Karpas-422 (cell line): ENCODE results near the gene SNX21. TPM values are rescaled to one million over a fixed set of nuclear protein-coding genes. Genes with fewer than 3 reads are reported as not detected.

Source experiments
- DNase-seq: peaks from one replicate; pipeline ENCODE4 v3.0.0-alpha.2; 2015
- H2AFZ ChIP-seq: fragments of 200-600 bp; sonication (generic); 2 replicates; pipeline ENCODE4 v1.6.1; 2014; ENCODE audit warnings: antibody characterized with exemption, low read length, mixed read lengths
- H3K27ac ChIP-seq: fragments of 200-600 bp; sonication (generic); 2 replicates; pipeline ENCODE4 v1.5.1; 2014; ENCODE audit warnings: mild to moderate bottlenecking, low read length, moderate library complexity
- H3K27me3 ChIP-seq: fragments of 200-600 bp; sonication (generic); 2 replicates; pipeline ENCODE4 v1.6.1; 2014; ENCODE audit warnings: low read length, mixed read lengths
- H3K36me3 ChIP-seq: fragments of 200-600 bp; sonication (generic); 2 replicates; pipeline ENCODE4 v1.6.1; 2014; ENCODE audit warnings: low read length, mixed read lengths; ENCODE audit not compliant: insufficient read depth
- H3K4me1 ChIP-seq: fragments of 200-600 bp; sonication (generic); 2 replicates; pipeline ENCODE4 v1.6.1; 2014; ENCODE audit warnings: mild to moderate bottlenecking, low read length, mixed read lengths
- H3K4me2 ChIP-seq: fragments of 200-600 bp; sonication (generic); 2 replicates; pipeline ENCODE4 v1.6.1; 2014; ENCODE audit warnings: low read length, low read depth, mild to moderate bottlenecking; ENCODE audit not compliant: poor library complexity, severe bottlenecking
- H3K4me3 ChIP-seq: fragments of 200-600 bp; sonication (generic); 2 replicates; pipeline ENCODE4 v1.5.1; 2014; ENCODE audit warnings: mild to moderate bottlenecking, antibody characterized with exemption, low read length, mixed read lengths
- H3K79me2 ChIP-seq: fragments of 200-600 bp; sonication (generic); 2 replicates; pipeline ENCODE4 v1.6.1; 2014; ENCODE audit warnings: mild to moderate bottlenecking, low read length, mixed read lengths
- H3K9ac ChIP-seq: fragments of 200-600 bp; sonication (generic); 2 replicates; pipeline ENCODE4 v1.6.0; 2014; ENCODE audit warnings: low read length
- H3K9me2 ChIP-seq: fragments of 200-600 bp; sonication (generic), shearing (Covaris generic); replicated peaks from 2 replicates; pipeline ENCODE4 v1.6.0; 2014; ENCODE audit warnings: mild to moderate bottlenecking, low read length, moderate library complexity; ENCODE audit not compliant: insufficient read depth
- H3K9me3 ChIP-seq: fragments of 300-700, 200-600 bp; sonication (generic); 2 replicates; pipeline ENCODE4 v1.6.1; 2014; ENCODE audit warnings: low read length, mixed read lengths
- H4K20me1 ChIP-seq: fragments of 200-600 bp; sonication (generic); 2 replicates; pipeline ENCODE4 v1.6.1; 2014; ENCODE audit warnings: mild to moderate bottlenecking, antibody characterized with exemption, low read length, low read depth; ENCODE audit not compliant: insufficient read depth
- total RNA-seq: library from RNA; depleted of rRNA; stranded (reverse); fragments of >200 nt; shearing (Covaris generic); gene quantifications from 2 replicates; pipeline ENCODE4 v1.2.3, GENCODE V29; 2014; ENCODE audit warnings: low replicate concordance

The SNX21 gene
- total RNA-seq, 1 experiment from 2014 or later = not detected

DNA sequence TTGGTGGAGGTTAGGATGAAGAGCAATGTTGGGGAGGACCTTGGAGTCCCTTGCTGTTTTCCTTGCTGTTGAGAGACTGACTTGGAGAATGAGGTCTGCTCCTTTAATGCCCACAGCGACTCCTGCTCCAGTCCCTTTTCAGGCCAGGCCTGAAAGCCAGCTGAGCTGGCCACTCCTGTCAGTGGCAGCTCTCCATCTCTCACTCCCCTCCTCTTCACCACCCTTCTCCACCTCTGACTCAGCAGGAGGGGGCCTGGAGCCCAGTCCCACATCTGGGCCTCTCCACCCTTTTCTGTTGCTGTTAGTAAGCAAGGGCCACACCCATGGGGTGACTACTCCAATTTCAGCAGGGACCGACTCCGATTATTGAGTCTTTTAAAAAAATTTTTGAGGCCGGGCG, 2.2 kb downstream of the SNX21 start:
- Histone ChIP-seq H3K36me3 (no peaks in the 10 kb centered on the region), H3K4me2 (no peak overlapping the region), H2AFZ (no peak overlapping the region), H3K4me1 (no peaks in the 10 kb centered on the region), H3K9me3 (no peaks in the 10 kb centered on the region), H3K79me2 (no peaks in the 10 kb centered on the region), H4K20me1 (no peaks in the 10 kb centered on the region), H3K27ac (no peak overlapping the region), H3K9me2 (no peaks in the 10 kb centered on the region), H3K4me3 (no peak overlapping the region), H3K27me3 (no peaks in the 10 kb centered on the region), H3K9ac (no peak overlapping the region)
- DNase-seq = no peak

DNA sequence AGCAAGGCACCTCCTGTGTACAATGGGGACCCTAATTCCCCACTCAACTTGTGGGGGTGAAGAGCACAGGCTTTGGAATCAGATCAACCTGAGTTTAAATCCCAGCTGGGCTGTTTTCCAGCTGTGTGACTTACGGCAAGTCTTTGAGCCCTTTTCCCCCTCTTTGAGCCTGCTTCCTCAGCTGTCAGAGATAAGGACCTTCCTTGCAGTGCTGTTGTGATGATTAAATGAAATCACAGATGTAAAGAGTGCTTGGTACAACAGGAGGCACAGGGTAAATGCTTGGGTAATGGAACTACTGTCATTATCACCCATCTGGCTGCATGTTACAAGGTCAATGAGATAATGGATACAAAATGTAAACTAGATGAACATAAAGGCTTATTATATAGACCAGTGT, 3.2 kb downstream of the SNX21 start:
- no peak overlapping the region for H3K4me3 ChIP-seq
- no peak overlapping the region for H3K27ac ChIP-seq
- no peak overlapping the region for H2AFZ ChIP-seq
- no peak overlapping the region for H3K9ac ChIP-seq
- H3K4me2 ChIP-seq = no peak overlapping the region
- no peaks in the 10 kb centered on the region for H3K36me3 ChIP-seq
- no peaks in the 10 kb centered on the region for H3K79me2 ChIP-seq
- no peak for DNase-seq
- H4K20me1 ChIP-seq = no peaks in the 10 kb centered on the region
- H3K9me3 ChIP-seq = no peaks in the 10 kb centered on the region
- no peaks in the 10 kb centered on the region for H3K9me2 ChIP-seq
- H3K4me1 ChIP-seq = peaks cover 1% of the 10 kb centered on the region
- H3K27me3 ChIP-seq = no peaks in the 10 kb centered on the region

DNA sequence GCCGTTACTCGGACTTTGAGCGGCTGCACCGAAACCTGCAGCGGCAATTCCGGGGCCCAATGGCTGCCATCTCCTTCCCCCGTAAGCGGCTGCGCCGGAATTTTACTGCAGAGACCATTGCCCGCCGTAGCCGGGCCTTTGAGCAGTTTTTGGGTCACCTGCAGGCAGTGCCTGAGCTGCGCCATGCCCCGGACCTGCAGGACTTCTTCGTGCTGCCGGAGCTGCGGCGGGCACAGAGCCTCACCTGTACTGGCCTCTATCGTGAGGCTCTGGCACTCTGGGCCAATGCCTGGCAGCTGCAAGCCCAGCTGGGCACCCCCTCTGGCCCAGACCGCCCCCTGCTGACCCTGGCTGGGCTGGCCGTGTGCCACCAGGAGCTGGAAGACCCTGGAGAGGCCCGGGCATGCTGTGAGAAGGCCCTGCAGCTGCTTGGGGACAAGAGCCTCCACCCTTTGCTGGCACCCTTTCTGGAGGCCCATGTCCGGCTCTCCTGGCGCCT, 7.2 kb downstream of the SNX21 start:
- H3K9ac ChIP-seq = no peak overlapping the region
- no peaks in the 10 kb centered on the region for H3K79me2 ChIP-seq
- no peak overlapping the region for H3K4me3 ChIP-seq

DNA sequence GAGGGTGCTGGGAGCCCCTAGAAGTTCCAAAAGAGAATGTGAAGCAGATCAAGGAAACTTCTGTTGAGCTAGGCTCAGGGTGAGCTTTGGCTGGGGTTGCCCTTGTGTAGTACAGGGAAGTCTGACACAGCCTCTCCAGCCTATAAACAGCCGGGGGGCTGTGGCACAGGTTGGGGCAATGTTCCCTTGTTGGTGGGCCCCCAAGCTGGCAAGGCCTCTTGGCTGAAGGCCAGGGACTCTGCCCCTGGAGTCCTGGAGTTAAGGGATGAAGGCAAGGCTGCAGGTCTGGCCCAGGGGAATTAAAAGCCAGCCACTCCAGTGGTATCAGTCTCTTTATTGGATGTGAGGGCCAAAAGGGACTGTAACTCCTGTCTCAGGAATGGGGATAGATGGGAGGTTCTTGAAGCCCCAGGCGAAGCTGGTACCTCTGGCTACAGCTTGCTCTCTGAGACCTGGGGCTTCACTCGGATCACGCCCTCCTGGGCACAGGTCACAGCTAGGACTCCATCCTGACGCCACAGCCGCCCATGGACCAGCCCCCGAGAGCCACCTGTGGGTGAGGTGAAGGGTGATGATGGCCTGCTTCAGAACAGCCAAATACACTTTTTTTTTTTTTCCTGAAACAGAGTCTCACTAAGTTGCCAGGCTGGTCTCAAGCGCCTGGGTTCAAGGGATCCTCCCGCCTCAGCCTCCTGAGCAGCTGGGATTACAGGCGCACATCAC, 8.0 kb downstream of the SNX21 start:
- no peak overlapping the region for H3K27ac ChIP-seq

More for the DNA sequence above, 7.2 kb downstream of the SNX21 start:
- Histone ChIP-seq H3K4me2 (no peak overlapping the region), H3K4me1 (peaks cover 18% of the 10 kb centered on the region), H3K9me3 (no peaks in the 10 kb centered on the region), H4K20me1 (no peaks in the 10 kb centered on the region), H3K27ac (no peak overlapping the region), H2AFZ (no peak overlapping the region), H3K27me3 (no peaks in the 10 kb centered on the region), H3K36me3 (no peaks in the 10 kb centered on the region), H3K9me2 (no peaks in the 10 kb centered on the region)
- DNase-seq = no peak

DNA sequence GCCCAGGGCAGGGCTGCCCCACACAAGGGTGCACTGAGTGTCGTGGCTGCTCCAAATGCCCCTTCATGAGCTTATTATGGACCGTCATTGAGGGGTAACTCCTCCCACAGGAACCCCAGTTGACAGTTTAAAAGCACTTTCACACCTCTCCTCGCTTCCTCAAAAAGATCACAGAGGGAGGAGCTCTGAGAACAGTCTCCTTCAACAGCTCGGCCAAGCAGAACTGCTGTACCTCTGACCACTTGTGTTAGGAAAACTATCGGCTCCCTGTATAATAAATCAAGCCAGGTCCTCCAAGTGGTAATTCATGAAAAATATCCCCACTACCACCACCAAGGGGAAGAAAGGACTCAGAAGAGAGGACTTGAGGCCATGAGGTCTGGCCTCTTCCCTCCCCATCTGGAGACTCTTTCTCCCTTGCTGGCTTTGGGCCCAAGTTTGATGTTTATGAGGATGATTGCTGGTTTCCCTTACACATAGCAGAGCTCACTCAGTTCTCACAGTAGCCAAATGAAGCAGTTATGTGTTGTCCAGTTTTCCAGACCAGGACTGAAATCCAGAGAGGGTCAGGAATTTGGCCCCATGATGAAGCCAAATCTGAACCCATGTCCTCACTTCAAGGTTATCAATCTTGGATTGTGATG, 8.7 kb downstream of the SNX21 start:
- Histone ChIP-seq H3K27me3 (no peaks in the 10 kb centered on the region), H3K9me3 (no peaks in the 10 kb centered on the region), H3K27ac (peak overlapping the region; percentile 69), H3K4me2 (peak overlapping the region; percentile 35), H4K20me1 (no peaks in the 10 kb centered on the region), H3K9ac (peak overlapping the region; percentile 45), H2AFZ (no peak overlapping the region), H3K79me2 (no peaks in the 10 kb centered on the region), H3K4me1 (peaks cover 18% of the 10 kb centered on the region), H3K36me3 (peaks cover 6% of the 10 kb centered on the region; the same call in 1 of the 2 replicates), H3K4me3 (no peak overlapping the region), H3K9me2 (no peaks in the 10 kb centered on the region)
- peak; percentile 84 for DNase-seq

More for the DNA sequence above, 8.0 kb downstream of the SNX21 start:
- no peak overlapping the region for H3K9ac ChIP-seq
- H3K9me2 ChIP-seq = no peaks in the 10 kb centered on the region
- H3K9me3 ChIP-seq = no peaks in the 10 kb centered on the region
- H4K20me1 ChIP-seq = no peaks in the 10 kb centered on the region
- no peak overlapping the region for H2AFZ ChIP-seq
- H3K4me1 ChIP-seq = peaks cover 18% of the 10 kb centered on the region
- no peaks in the 10 kb centered on the region for H3K79me2 ChIP-seq
- DNase-seq = no peak
- H3K36me3 ChIP-seq = peaks cover 5% of the 10 kb centered on the region; the same call in 1 of the 2 replicates
- no peaks in the 10 kb centered on the region for H3K27me3 ChIP-seq
- H3K4me3 ChIP-seq = no peak overlapping the region
- no peak overlapping the region for H3K4me2 ChIP-seq

DNA sequence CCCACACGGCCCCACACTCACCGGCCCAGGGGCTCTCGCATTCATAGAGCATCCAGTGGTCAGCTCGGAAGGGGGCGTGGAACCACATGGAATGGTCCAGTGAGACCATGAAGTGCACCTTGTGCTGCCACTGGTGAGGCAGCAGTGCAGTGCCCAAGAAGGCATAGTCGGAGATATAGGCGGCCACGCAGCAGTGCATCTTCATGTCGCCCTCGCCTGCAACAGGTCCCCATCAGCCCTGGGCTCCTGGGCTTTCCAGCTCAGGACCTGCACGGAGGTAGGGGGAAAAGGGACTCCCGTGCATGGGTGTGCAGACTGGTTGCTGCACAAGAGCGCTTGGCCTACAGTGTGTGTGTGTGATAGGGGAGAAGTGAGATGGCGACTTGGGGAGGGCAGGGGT, 9.9 kb downstream of the SNX21 start:
- Histone ChIP-seq H3K4me1 (peaks cover 18% of the 10 kb centered on the region), H3K9ac (no peak overlapping the region), H3K79me2 (no peaks in the 10 kb centered on the region), H3K9me3 (no peaks in the 10 kb centered on the region), H3K9me2 (no peaks in the 10 kb centered on the region), H3K4me3 (no peak overlapping the region), H3K27me3 (no peaks in the 10 kb centered on the region), H2AFZ (no peak overlapping the region), H3K4me2 (no peak overlapping the region), H3K27ac (no peak overlapping the region), H4K20me1 (no peaks in the 10 kb centered on the region), H3K36me3 (peaks cover 6% of the 10 kb centered on the region; the same call in 1 of the 2 replicates)
- DNase-seq = no peak

DNA sequence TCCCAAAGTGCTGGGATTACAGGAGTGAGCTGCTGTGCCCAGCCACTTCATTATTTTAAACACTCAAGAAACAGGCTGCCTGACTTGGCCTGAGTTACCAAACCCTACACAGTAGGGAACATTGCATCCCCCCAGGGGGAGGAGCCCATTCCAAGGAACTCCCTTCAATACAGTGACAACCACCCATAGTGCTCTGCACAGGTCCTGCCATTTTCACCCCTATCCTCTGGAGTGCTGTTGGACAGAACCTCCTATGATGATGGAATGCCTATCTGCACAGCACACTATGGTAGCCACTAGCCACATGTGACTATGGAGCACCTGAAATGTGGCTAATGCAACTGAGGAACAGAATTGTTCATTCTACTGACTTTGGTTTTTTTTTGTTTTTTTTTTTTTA, 11.9 kb downstream of the SNX21 start:
- Histone ChIP-seq H3K9me3 (no peaks in the 10 kb centered on the region), H3K79me2 (no peaks in the 10 kb centered on the region), H2AFZ (no peak overlapping the region), H3K9me2 (no peaks in the 10 kb centered on the region), H3K27ac (no peak overlapping the region), H3K27me3 (no peaks in the 10 kb centered on the region), H3K4me2 (no peak overlapping the region), H3K4me1 (peaks cover 18% of the 10 kb centered on the region), H3K36me3 (peaks cover 9% of the 10 kb centered on the region; the same call in 1 of the 2 replicates), H3K4me3 (no peak overlapping the region), H4K20me1 (no peaks in the 10 kb centered on the region), H3K9ac (no peak overlapping the region)
- no peak for DNase-seq

DNA sequence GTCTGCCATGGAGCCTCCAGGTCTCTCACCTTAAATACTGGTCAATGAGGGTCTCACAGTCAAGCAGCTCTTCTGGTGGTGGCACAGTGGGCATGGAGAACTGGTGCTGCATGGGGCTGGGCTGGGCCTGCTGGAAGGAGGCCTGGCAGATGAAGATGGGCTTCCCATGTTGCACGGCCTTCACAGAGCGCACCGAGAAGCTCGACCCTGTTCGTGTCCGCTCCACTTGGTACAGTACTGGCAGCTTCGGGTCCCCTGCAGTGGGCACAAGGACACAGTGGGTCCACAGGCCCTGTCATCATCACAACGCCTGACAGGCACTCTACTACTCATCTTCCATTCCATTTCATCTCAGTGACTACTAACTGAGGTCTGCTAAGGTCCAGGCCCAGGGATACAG, 14.8 kb downstream of the SNX21 start:
- Histone ChIP-seq H2AFZ (no peak overlapping the region), H3K79me2 (no peaks in the 10 kb centered on the region), H4K20me1 (no peaks in the 10 kb centered on the region), H3K9me2 (no peaks in the 10 kb centered on the region), H3K9me3 (no peaks in the 10 kb centered on the region), H3K4me2 (no peak overlapping the region), H3K27me3 (no peaks in the 10 kb centered on the region), H3K4me1 (peaks cover under 1% of the 10 kb centered on the region; the same call in 1 of the 2 replicates), H3K27ac (no peak overlapping the region), H3K4me3 (no peak overlapping the region), H3K36me3 (peaks cover 9% of the 10 kb centered on the region; the same call in 1 of the 2 replicates), H3K9ac (no peak overlapping the region)
- DNase-seq = no peak
